ENCODE data around the gene GRK5. TPM values are rescaled to one million over a fixed set of nuclear protein-coding genes. Genes with fewer than 3 reads are reported as not detected.

Gene GRK5
- total and polyA plus RNA-seq, 4 donors = 18.5 to 43.1 (median 40.3) TPM

GRCh38 chr10:119469325-119469707 lies 261.9 kb downstream of the GRK5 start:
- Histone ChIP-seq H3K9ac (ENCODE audit: insufficient read depth in 1 of 2, low read length in 2 of 2) (no peak overlapping the region), H3K4me1 (ENCODE audit: control insufficient read depth in 5 of 5, insufficient read depth in 5 of 5, low read length in 5 of 5) (no peaks in the 10 kb centered on the region), H3K36me3 (ENCODE audit: control insufficient read depth in 4 of 4, insufficient read depth in 4 of 4, low read length in 4 of 4) (no peaks in the 10 kb centered on the region), H3K9me3 (ENCODE audit: control insufficient read depth in 4 of 4, insufficient read depth in 3 of 4, low read length in 3 of 4) (peaks cover 0 to 2% (median 0%) of the 10 kb centered on the region in 4 donors), H3K27me3 (ENCODE audit: control insufficient read depth in 3 of 3, insufficient read depth in 3 of 3, low read length in 2 of 3) (peaks cover 0 to 4% (median 0%) of the 10 kb centered on the region in 3 donors), H3K4me3 (no peak overlapping the region), H3K27ac (ENCODE audit: low read depth in 1 of 2, low read length in 1 of 2) (no peak overlapping the region)
- ATAC-seq (ENCODE audit: insufficient read depth, low FRiP score) (no peak), DNase-seq (no peak)
- TF ChIP-seq CTCF (IDR thresholded peaks at IDR 0.05; ENCODE audit: control extremely low read depth, extremely low read depth) = no peak
- WGBS, 2 donors = 93% methylated on average over 8 of the region's 8 CpGs

- no peak for DNase-seq
- Histone ChIP-seq H3K27me3 (ENCODE audit: control insufficient read depth in 3 of 3, insufficient read depth in 3 of 3, low read length in 2 of 3) (peaks cover 0 to 4% (median 0%) of the 10 kb centered on the region in 3 donors), H3K27ac (ENCODE audit: low read depth in 1 of 2, low read length in 1 of 2) (no peak overlapping the region), H3K4me3 (no peak overlapping the region), H3K9ac (ENCODE audit: insufficient read depth in 1 of 2, low read length in 2 of 2) (no peak overlapping the region), H3K4me1 (ENCODE audit: control insufficient read depth in 5 of 5, insufficient read depth in 5 of 5, low read length in 5 of 5) (no peaks in the 10 kb centered on the region), H3K9me3 (ENCODE audit: control insufficient read depth in 4 of 4, insufficient read depth in 3 of 4, low read length in 3 of 4) (peaks cover 0 to 2% (median 0%) of the 10 kb centered on the region in 4 donors), H3K36me3 (ENCODE audit: control insufficient read depth in 4 of 4, insufficient read depth in 4 of 4, low read length in 4 of 4) (no peaks in the 10 kb centered on the region)
- ATAC-seq (ENCODE audit: insufficient read depth, low FRiP score) = no peak
- no peak for TF ChIP-seq CTCF (IDR thresholded peaks at IDR 0.05; ENCODE audit: control extremely low read depth, extremely low read depth)
- WGBS, 2 donors = 60 to 80% methylated on average over 7 of the region's 7 CpGs
These were observed 262.5 kb downstream of the GRK5 start for GRCh38 chr10:119469846-119470245.

DNA sequence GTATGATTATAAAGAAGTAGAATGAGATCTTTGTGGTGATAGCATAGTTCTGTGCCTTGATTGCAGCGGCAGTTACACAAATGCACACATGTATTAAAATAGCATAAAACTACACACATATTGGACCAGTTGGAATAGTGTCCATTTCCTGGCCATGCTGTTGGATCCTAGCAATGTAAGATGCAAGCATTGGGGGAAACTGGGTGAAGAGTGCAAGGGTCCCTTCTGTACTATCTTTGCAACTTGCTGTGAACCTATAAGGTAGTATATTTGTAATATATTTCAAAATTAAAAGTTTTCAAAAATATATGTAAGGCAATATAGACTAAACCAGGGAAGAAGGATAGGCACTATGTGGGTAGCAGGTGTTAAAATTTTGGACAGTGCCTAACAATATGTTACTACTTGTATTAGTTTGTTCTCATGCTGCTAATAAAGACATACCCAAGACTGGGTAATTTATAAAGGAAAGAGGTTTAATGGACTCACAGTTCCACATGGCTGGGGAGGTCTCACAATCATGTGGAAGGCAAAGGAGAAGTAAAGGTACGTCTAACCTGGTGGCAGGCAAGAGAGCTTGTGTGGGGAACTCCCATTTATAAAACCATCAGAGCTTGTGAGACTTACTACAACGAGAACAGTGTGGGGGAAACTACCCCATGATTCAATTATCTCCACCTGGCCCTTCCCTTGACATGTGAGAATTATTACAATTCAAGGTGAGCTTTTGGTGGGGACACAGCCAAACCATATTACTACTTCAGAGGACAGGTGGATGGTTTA lies 263.7 kb downstream of the GRK5 start:
- 83 to 86% methylated on average over 3 of the region's 3 CpGs for WGBS, 2 donors
- Histone ChIP-seq H3K9ac (ENCODE audit: insufficient read depth in 1 of 2, low read length in 2 of 2) (no peak overlapping the region), H3K27me3 (ENCODE audit: control insufficient read depth in 3 of 3, insufficient read depth in 3 of 3, low read length in 2 of 3) (peaks cover 0 to 4% (median 0%) of the 10 kb centered on the region in 3 donors), H3K9me3 (ENCODE audit: control insufficient read depth in 4 of 4, insufficient read depth in 3 of 4, low read length in 3 of 4) (peaks cover 0 to 2% (median 0%) of the 10 kb centered on the region in 4 donors), H3K4me1 (ENCODE audit: control insufficient read depth in 5 of 5, insufficient read depth in 5 of 5, low read length in 5 of 5) (no peaks in the 10 kb centered on the region), H3K36me3 (ENCODE audit: control insufficient read depth in 4 of 4, insufficient read depth in 4 of 4, low read length in 4 of 4) (no peaks in the 10 kb centered on the region), H3K27ac (ENCODE audit: low read depth in 1 of 2, low read length in 1 of 2) (no peak overlapping the region), H3K4me3 (no peak overlapping the region)
- DNase-seq (no peak), ATAC-seq (ENCODE audit: insufficient read depth, low FRiP score) (no peak)
- TF ChIP-seq CTCF (IDR thresholded peaks at IDR 0.05; ENCODE audit: control extremely low read depth, extremely low read depth) = no peak

All from lung (tissue), 12 donors.